Endothelial cell of umbilical vein (primary cell): ENCODE measurements around the gene NUP43.

Experiments
- CTCF ChIP-seq, 2 donors: IDR thresholded peaks; 1 replicate in 1 of 2; 2 replicates in 1 of 2; pipeline ENCODE4 v1.5.1; 2011; ENCODE audit warnings: low read length in 2 of 2, mild to moderate bottlenecking in 2 of 2, moderate library complexity in 2 of 2, control low read depth in 1 of 2, inconsistent platforms in 1 of 2, low read depth in 1 of 2; ENCODE audit not compliant: insufficient read depth in 1 of 2; ENCODE audit errors: extremely low read depth in 1 of 2
- EZH2 ChIP-seq: IDR thresholded peaks from 2 replicates; pipeline ENCODE4 v1.6.1; 2012; ENCODE audit warnings: borderline replicate concordance, low read depth, mild to moderate bottlenecking, moderate library complexity, low read length, inconsistent platforms; ENCODE audit not compliant: severe bottlenecking
- FOS ChIP-seq: IDR thresholded peaks from 2 replicates; pipeline ENCODE4 v1.6.1; 2011; ENCODE audit warnings: mild to moderate bottlenecking, low read length, moderate library complexity, borderline replicate concordance; ENCODE audit not compliant: insufficient read depth
- GATA2 ChIP-seq: IDR thresholded peaks from 2 replicates; pipeline ENCODE4 v1.7.0; 2011; ENCODE audit warnings: low read depth, mild to moderate bottlenecking, moderate library complexity, mixed read lengths, low read length; ENCODE audit not compliant: insufficient read length, insufficient read depth
- JUN ChIP-seq: IDR thresholded peaks from 2 replicates; pipeline ENCODE4 v1.6.1; 2011; ENCODE audit warnings: borderline replicate concordance, low read depth; ENCODE audit not compliant: insufficient read length, insufficient read depth
- MAX ChIP-seq: IDR thresholded peaks from 2 replicates; pipeline ENCODE4 v1.6.1; 2011; ENCODE audit not compliant: insufficient read depth, insufficient read length
- MYC ChIP-seq: IDR thresholded peaks from one replicate; pipeline ENCODE4 v1.6.1; 2011; ENCODE audit warnings: mild to moderate bottlenecking, low read depth, low read length
- POLR2A ChIP-seq: IDR thresholded peaks from 2 replicates; pipeline ENCODE4 v1.6.1; 2012; ENCODE audit warnings: low read depth, mild to moderate bottlenecking, control low read depth, low read length
- POLR2AphosphoS5 ChIP-seq: IDR thresholded peaks from 2 replicates; pipeline ENCODE4 v1.6.1; 2012; ENCODE audit warnings: low read depth, mild to moderate bottlenecking, control low read depth, low read length, moderate library complexity; ENCODE audit not compliant: insufficient read depth

- TF ChIP-seq POLR2A (no peak), CTCF (IDR thresholded peaks at IDR 0.05; ENCODE audit: extremely low read depth in 1 of 2, insufficient read depth in 1 of 2, low read depth in 1 of 2, low read length in 2 of 2) (no peak), POLR2AphosphoS5 (no peak), EZH2 (no peak), MAX (no peak), JUN (no peak), MYC (no peak), GATA2 (no peak), FOS (no peak)
Observed at GRCh38 chr6:149782337-149782736, 36.0 kb upstream of the NUP43 start.
